ENCODE data around the gene CFAP100. TPM values are rescaled to one million over a fixed set of nuclear protein-coding genes. Genes with fewer than 3 reads are reported as not detected.
A peak's percentile ranks its signal among the peaks of the same experiment; 100 is the strongest.

The CFAP100 gene
- total RNA-seq, 4 donors from 2014 or later, result 6.1 TPM; not detected in 3

DNA sequence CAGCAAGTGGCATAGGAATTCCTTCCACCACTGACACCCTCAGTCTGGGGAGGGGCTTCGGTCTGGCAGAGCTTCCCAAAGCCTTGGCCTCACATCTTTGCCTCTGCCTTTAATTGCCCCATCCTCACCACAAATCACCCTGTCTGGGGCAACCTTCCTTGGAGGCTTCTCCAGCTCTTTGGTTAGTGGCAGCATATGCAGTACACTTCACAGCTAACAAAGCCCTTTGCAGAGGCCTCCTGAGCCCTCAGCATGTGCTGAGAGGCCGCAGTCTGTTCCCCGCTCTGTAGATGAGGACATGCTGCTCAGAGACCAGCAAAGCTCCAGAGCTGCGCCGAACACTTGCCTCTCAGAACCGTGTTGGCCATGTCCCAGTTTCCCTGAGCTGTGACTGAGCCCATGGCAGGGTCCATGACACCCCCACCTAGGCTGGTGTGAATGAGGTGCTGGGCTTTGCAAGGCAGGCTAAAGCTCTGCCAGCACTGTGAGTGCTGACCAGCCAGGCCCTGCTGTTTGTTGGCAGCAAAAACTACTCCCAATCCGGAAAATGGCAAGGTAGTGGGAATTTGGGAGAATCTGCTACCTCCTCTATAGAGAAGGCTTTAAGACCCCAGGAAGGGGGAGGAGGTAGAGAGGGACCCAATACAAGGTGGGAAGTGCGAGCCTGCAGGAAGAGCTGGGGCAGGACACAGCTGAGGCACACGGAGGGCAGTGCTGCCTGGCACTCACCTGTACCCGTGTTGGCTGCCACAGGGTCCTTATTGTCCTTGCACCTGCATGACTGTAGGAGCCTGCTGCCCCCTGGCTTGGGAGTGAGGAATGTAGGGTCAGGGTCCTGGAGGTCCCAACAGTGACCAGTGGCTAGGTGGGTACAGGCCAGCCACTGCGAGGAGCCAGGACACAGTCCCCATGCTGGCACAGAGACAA, 29.1 kb upstream of the CFAP100 start:
- no peaks in the 10 kb centered on the region for H3K36me3 ChIP-seq
- TF ChIP-seq POLR2A (IDR thresholded peaks at IDR 0.05) (no peak), EP300 (IDR thresholded peaks at IDR 0.05) (no peak)
- TF ChIP-seq, protein P1, sequence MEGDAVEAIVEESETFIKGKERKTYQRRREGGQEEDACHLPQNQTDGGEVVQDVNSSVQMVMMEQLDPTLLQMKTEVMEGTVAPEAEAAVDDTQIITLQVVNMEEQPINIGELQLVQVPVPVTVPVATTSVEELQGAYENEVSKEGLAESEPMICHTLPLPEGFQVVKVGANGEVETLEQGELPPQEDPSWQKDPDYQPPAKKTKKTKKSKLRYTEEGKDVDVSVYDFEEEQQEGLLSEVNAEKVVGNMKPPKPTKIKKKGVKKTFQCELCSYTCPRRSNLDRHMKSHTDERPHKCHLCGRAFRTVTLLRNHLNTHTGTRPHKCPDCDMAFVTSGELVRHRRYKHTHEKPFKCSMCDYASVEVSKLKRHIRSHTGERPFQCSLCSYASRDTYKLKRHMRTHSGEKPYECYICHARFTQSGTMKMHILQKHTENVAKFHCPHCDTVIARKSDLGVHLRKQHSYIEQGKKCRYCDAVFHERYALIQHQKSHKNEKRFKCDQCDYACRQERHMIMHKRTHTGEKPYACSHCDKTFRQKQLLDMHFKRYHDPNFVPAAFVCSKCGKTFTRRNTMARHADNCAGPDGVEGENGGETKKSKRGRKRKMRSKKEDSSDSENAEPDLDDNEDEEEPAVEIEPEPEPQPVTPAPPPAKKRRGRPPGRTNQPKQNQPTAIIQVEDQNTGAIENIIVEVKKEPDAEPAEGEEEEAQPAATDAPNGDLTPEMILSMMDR (IDR thresholded peaks at IDR 0.05), result no peak
- peak in 1 of 2 donors; percentile 8 for DNase-seq (ENCODE audit: low spot score in 2 of 2)
- H3K4me3 ChIP-seq, result no peak overlapping the region
- H3K27me3 ChIP-seq, result peaks cover 0 to 2% of the 10 kb centered on the region in 2 donors
- 77 to 90% methylated on average over 11 of the region's 11 CpGs for WGBS, 2 donors
- H3K9me3 ChIP-seq, result no peaks in the 10 kb centered on the region
- H3K4me1 ChIP-seq, result no peaks in the 10 kb centered on the region
- H3K27ac ChIP-seq, result no peak overlapping the region

DNA sequence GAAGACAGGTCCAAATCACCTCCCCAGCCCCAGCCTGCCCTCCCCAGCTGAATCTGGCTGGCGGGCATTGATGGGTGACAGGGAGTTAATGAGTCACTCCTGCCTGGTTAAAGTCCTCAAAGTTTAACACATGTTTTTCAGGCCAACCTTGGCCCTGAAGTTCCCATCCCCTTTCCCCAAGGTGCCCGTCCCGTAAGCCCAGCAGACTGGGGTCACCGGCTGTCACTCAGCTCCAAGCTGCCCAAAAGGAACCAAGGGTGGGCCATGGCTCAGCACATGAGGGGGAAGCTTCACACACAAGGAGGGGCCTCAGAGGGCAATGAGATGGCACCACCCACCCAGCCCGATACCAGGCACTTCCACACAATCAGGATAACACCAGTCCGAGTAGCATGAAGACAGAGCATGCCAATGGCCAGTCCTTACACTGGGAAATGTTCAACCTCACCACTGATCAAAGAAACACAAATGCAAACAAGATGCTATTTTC, 27.3 kb upstream of the CFAP100 start:
- Histone ChIP-seq H3K9me3 (no peaks in the 10 kb centered on the region), H3K27ac (no peak overlapping the region), H3K36me3 (no peaks in the 10 kb centered on the region), H3K27me3 (no peaks in the 10 kb centered on the region), H3K4me1 (no peaks in the 10 kb centered on the region), H3K4me3 (no peak overlapping the region)
- TF ChIP-seq, protein P1 (IDR thresholded peaks at IDR 0.05), result no peak
- no peak for TF ChIP-seq EP300 (IDR thresholded peaks at IDR 0.05)
- TF ChIP-seq POLR2A (IDR thresholded peaks at IDR 0.05), result no peak
- no peak for DNase-seq (ENCODE audit: low spot score in 2 of 2)
- 94 to 97% methylated on average over 6 of the region's 6 CpGs for WGBS, 2 donors

DNA sequence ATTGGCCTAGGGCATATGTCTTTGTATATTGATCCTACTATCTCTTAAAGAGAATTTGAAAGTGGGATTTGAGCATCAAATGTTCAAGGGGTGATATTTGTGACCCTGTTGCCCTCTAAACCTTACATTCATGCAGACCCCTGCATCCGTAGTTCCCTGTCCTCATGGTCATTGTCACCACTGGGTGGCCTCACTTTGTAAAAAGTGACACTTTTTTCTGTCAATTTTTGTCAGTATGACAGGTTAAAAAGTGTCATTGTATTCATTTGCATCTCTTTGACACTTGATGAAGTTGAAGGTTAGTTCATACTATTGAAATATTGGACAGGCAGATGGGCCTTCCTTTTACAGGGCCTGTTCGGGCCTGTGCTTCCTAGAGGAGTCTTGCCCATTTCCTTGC, 25.2 kb upstream of the CFAP100 start:
- TF ChIP-seq, protein P1 (IDR thresholded peaks at IDR 0.05), result no peak
- TF ChIP-seq POLR2A (IDR thresholded peaks at IDR 0.05) (no peak), EP300 (IDR thresholded peaks at IDR 0.05) (no peak)
- WGBS, 2 donors, result 84 to 85% methylated on average over 2 of the region's 2 CpGs
- H3K27me3 ChIP-seq, result no peaks in the 10 kb centered on the region
- no peaks in the 10 kb centered on the region for H3K9me3 ChIP-seq
- no peak for DNase-seq (ENCODE audit: low spot score in 2 of 2)
- no peak overlapping the region for H3K4me3 ChIP-seq
- no peaks in the 10 kb centered on the region for H3K36me3 ChIP-seq
- peaks cover 0 to 12% (median 0%) of the 10 kb centered on the region in 4 donors for H3K4me1 ChIP-seq
- no peak overlapping the region for H3K27ac ChIP-seq

DNA sequence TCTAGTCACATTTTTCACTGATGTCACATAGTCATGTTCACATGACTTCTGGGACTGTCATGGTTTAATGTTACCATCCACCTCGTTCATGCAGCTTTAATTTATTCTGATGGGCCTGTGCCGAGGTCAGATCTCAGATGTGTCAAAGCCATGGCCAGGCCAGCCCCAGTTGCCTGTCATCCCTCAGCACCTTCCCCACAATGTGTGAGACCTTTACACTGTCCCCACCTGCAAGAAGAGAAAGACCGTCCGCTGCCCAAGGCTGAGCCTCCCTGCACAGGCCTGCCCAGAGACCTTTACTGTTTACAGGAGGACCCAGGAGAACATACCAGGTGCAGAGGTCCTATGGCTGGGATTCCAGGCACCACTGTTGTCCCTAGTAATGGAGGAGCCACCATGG, 24.7 kb upstream of the CFAP100 start:
- Histone ChIP-seq H3K4me3 (no peak overlapping the region), H3K27me3 (no peaks in the 10 kb centered on the region), H3K4me1 (peaks cover 0 to 16% (median 0%) of the 10 kb centered on the region in 4 donors), H3K9me3 (no peaks in the 10 kb centered on the region), H3K36me3 (no peaks in the 10 kb centered on the region), H3K27ac (no peak overlapping the region)
- DNase-seq (ENCODE audit: low spot score in 2 of 2), result no peak
- TF ChIP-seq, protein P1 (IDR thresholded peaks at IDR 0.05), result no peak
- TF ChIP-seq POLR2A (IDR thresholded peaks at IDR 0.05) (no peak), EP300 (IDR thresholded peaks at IDR 0.05) (no peak)
- WGBS, 2 donors, result 67 to 71% methylated on average over 4 of the region's 4 CpGs

DNA sequence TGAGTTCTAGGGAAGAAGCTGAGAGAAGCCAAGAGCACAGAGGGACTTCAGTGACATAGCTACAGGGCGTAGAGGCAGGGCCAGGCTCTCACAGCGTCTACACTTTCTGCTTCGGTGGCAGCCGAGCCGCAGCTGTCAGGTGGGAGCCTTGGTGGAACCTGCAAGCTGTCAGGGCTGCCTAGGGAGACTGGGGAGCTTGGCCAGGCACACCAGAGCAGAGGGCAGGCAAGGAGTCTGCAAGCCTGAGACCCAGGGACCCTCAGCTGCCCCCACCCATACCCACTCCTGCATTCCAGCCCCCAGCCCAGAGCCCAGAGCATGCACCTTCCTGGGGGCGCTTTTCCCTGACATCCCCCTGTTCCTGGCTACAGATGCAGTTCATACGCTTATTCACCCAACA, 24.1 kb upstream of the CFAP100 start:
- WGBS, 2 donors, result 84 to 93% methylated on average over 6 to 7 of the region's 7 CpGs
- Histone ChIP-seq H3K36me3 (no peaks in the 10 kb centered on the region), H3K27me3 (no peaks in the 10 kb centered on the region)

More for the DNA sequence above, 24.1 kb upstream of the CFAP100 start:
- no peak overlapping the region for H3K27ac ChIP-seq
- no peak for DNase-seq (ENCODE audit: low spot score in 2 of 2)
- H3K9me3 ChIP-seq, result no peaks in the 10 kb centered on the region
- H3K4me1 ChIP-seq, result peaks cover 0 to 17% (median 0%) of the 10 kb centered on the region in 4 donors
- no peak for TF ChIP-seq POLR2A (IDR thresholded peaks at IDR 0.05)
- no peak for TF ChIP-seq EP300 (IDR thresholded peaks at IDR 0.05)
- TF ChIP-seq, protein P1 (IDR thresholded peaks at IDR 0.05), result no peak
- no peak overlapping the region for H3K4me3 ChIP-seq

All from tibial nerve (tissue), 4 donors.